HG03097 (cell line): ENCODE data around the gene FNBP1L.
"Not testable (repeated sequence)": the region's sequence is repeated elsewhere in the genome, so short reads cannot be mapped to it uniquely, and the experiment has no call there.

ENCODE experiments used
- ATAC-seq: cut with Tn5 transposase; IDR thresholded peaks from one replicate; pipeline ENCODE4 v1.9.1; 2021; ENCODE audit not compliant: unreplicated experiment, low FRiP score

Gene FNBP1L

GRCh38 chr1:93442008-93442666 is 5.8 kb upstream of the FNBP1L start:
- no peak for ATAC-seq

- ATAC-seq, result no peak
Observed at GRCh38 chr1:93442741-93443140, 5.2 kb upstream of the FNBP1L start.

GRCh38 chr1:93443454-93443853 is 4.5 kb upstream of the FNBP1L start:
- no peak for ATAC-seq

GRCh38 chr1:93446837-93447451 is 974 bp upstream of the FNBP1L start:
- ATAC-seq, result no peak

- ATAC-seq, result no peak
Observed at GRCh38 chr1:93448292-93448982, 519 bp downstream of the FNBP1L start.

- no peak for ATAC-seq
Observed at GRCh38 chr1:93448983-93449804, 1.3 kb downstream of the FNBP1L start.

GRCh38 chr1:93450321-93450720 is 2.4 kb downstream of the FNBP1L start:
- no peak for ATAC-seq

- ATAC-seq, result no peak
Observed at GRCh38 chr1:93453911-93454310, 6.0 kb downstream of the FNBP1L start.

- ATAC-seq, result no peak
Observed at GRCh38 chr1:93459126-93459525, 11.2 kb downstream of the FNBP1L start.

GRCh38 chr1:93461236-93461635 is 13.3 kb downstream of the FNBP1L start:
- ATAC-seq, result no peak

- no peak for ATAC-seq
Observed at GRCh38 chr1:93463960-93464359, 16.0 kb downstream of the FNBP1L start.

- ATAC-seq, result not testable (repeated sequence)
Observed at GRCh38 chr1:93465371-93466082, 17.6 kb downstream of the FNBP1L start.

GRCh38 chr1:93467606-93468005 is 19.7 kb downstream of the FNBP1L start:
- ATAC-seq, result no peak

- no peak for ATAC-seq
Observed at GRCh38 chr1:93468662-93469061, 20.7 kb downstream of the FNBP1L start.

GRCh38 chr1:93469223-93469622 is 21.3 kb downstream of the FNBP1L start:
- ATAC-seq, result not testable (repeated sequence)

- ATAC-seq, result no peak
Observed at GRCh38 chr1:93471284-93471683, 23.4 kb downstream of the FNBP1L start.

- ATAC-seq, result no peak
Observed at GRCh38 chr1:93471911-93472310, 24.0 kb downstream of the FNBP1L start.

- no peak for ATAC-seq
Observed at GRCh38 chr1:93474321-93474720, 26.4 kb downstream of the FNBP1L start.

- no peak for ATAC-seq
Observed at GRCh38 chr1:93475681-93476080, 27.8 kb downstream of the FNBP1L start.

GRCh38 chr1:93479133-93479745 is 31.3 kb downstream of the FNBP1L start:
- not testable (repeated sequence) for ATAC-seq
